Effector memory CD8-positive, alpha-beta T cell (primary cell): Measurements from ENCODE around the gene C8B.

Experiments used
- ATAC-seq: fragments of 150-1000 bp; cut with Tn5 transposase; replicated peaks from 2 replicates; pipeline ENCODE4 v1.10.0; 2021; ENCODE audit warnings: mild to moderate bottlenecking, moderate library complexity
- DNase-seq, 3 experiments: peaks; one replicate each; pipeline ENCODE4 v3.0.0; 2021
- H3K27ac Mint-ChIP-seq, 2 donors: one replicate each; pipeline ENCODE4 v1.8.0; 2022; ENCODE audit warnings: mild to moderate bottlenecking in 2 of 2, mixed read lengths in 2 of 2, moderate library complexity in 2 of 2
- H3K27me3 Mint-ChIP-seq, 2 donors: one replicate each; pipeline ENCODE4 v1.8.0; 2022; ENCODE audit warnings: mixed read lengths in 2 of 2
- H3K36me3 Mint-ChIP-seq: one replicate; pipeline ENCODE4 v1.8.0; 2022; ENCODE audit warnings: mild to moderate bottlenecking, moderate library complexity, mixed read lengths; ENCODE audit not compliant: insufficient read depth
- H3K4me1 Mint-ChIP-seq, 2 donors: one replicate each; pipeline ENCODE4 v1.8.0; 2022; ENCODE audit warnings: low read depth in 2 of 2, mixed read lengths in 2 of 2
- H3K4me3 Mint-ChIP-seq, 2 donors: one replicate each; pipeline ENCODE4 v1.8.0; 2022; ENCODE audit warnings: mild to moderate bottlenecking in 2 of 2, mixed read lengths in 2 of 2, moderate library complexity in 2 of 2
- H3K9me3 Mint-ChIP-seq, 2 donors: one replicate each; pipeline ENCODE4 v1.8.0; 2022; ENCODE audit warnings: mixed read lengths in 2 of 2

Gene C8B

DNA sequence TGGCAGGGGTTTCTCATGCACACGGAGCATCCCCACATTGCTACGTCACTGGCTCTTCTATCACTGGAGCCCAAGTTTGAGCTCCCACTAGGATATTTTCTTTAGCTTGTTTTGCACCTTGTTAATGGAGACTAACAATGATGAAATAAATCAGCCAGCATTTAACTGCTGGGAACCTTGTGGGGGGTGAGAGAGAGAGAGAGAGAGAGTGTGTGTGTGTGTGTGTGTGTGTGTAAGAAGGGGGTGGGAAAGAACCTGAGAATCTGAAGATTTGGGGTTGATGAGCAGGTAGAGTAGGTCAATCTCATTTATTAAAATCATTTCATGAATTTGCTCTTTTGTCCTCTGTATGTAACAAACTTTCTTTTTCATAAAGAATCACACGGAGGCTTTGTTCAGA, 624 bp downstream of the C8B start:
- Mint-ChIP-seq H3K4me3 (no peak overlapping the region), H3K27ac (no peak overlapping the region), H3K9me3 (peaks cover 0 to 1% of the 10 kb centered on the region in 2 donors), H3K4me1 (no peaks in the 10 kb centered on the region), H3K27me3 (peaks cover 0 to 9% of the 10 kb centered on the region in 2 donors), H3K36me3 (no peaks in the 10 kb centered on the region)
- DNase-seq: no peak
- ATAC-seq: no peak

DNA sequence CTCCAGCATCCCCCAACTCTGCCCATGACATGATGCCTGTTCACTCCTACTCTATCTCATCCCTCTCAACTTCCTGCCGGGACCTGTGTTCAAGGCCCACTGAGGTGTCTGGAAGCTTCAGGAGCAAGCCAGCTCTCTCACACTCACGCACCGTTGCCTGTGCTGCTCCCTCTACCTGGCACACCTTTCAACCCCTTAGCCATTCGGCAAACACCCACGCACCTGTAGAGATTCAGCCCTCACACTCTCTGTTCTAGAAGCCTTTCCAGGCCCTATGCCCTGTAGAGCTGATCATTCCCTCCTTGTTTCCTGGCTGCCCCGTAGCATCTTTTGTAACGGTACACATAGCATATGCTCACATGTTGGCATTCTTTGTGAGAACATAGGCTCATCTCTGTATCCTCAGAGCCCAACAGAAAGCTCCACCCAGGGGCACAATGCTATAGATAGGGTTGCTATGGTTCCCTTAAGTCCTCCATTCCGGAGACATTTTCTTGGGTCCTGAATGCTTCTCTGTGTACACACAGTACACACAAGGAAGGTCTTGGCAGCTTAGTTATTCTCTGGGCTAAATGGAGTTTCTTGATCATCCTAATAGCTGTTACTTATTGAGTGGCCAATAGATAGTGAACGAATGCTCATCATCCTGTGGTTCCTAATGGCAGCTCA, 1.3 kb downstream of the C8B start:
- DNase-seq (no peak), ATAC-seq (no peak)
- Mint-ChIP-seq H3K4me3 (no peak overlapping the region), H3K36me3 (no peaks in the 10 kb centered on the region), H3K27ac (no peak overlapping the region), H3K9me3 (no peaks in the 10 kb centered on the region), H3K4me1 (no peaks in the 10 kb centered on the region), H3K27me3 (peaks cover 0 to 9% of the 10 kb centered on the region in 2 donors)

DNA sequence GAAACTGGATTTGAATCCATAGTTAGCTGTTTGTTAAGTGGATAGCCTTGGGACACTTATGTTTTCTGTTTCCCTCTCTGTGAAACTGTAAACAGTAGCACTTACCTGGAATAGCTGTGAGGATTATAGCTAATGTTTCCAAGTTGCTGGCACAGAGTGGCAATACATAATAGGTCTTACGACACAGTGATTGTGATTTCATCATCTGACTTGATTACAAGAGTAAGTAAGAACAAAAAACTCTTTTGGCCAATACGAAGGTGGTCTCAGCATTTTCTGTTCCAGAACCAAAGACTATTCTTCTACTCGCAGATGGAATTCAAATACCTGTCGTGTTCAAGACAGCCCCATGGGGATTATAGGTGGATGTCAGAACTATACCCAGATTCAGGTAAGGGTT, 2.1 kb downstream of the C8B start:
- ATAC-seq (no peak), DNase-seq (no peak)
- Mint-ChIP-seq H3K4me3 (no peak overlapping the region), H3K27me3 (peaks cover 0 to 9% of the 10 kb centered on the region in 2 donors), H3K4me1 (no peaks in the 10 kb centered on the region), H3K36me3 (no peaks in the 10 kb centered on the region), H3K27ac (no peak overlapping the region), H3K9me3 (no peaks in the 10 kb centered on the region)

DNA sequence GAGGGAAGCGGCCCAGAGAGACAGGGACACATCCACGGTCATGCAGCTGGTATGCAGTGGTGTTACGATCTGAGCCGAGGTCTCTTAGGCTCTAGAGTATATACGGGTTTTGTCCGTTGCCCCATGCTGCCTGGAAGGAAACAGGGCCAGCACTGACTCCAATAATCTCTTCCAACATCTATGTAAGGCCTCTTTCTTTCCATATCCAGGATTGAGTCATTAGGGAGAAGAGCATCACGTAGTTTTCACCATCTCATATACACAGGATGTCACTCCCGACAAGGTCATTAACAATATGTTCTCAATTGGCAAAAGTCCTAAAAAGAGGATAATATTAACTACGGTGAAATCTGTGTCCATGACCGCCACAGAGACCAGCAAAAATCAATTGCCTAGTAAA, 4.4 kb downstream of the C8B start:
- Mint-ChIP-seq H3K4me3 (no peak overlapping the region), H3K27me3 (peaks cover 9% of the 10 kb centered on the region in 2 donors), H3K9me3 (peaks cover 0 to 2% of the 10 kb centered on the region in 2 donors), H3K4me1 (no peaks in the 10 kb centered on the region), H3K27ac (no peak overlapping the region), H3K36me3 (no peaks in the 10 kb centered on the region)
- DNase-seq (no peak), ATAC-seq (no peak)

DNA sequence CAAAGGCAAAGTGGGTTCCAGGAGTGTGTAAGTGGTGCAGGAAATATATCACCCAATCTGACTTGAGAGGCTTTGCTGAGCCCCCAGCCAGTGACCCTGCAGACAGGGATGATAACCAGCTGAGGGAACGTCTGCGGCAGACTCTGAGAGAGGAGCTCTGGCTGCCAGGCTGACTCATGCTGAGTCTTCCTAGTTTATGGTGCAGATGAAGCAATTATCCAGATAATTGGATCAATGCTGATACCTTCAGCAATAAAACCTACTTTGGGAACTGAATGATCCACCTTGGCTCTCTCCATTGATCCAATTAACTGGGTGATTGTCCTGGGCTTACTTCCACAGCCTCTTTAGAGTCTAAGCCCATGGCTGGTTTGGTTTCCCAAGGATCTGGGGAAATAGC, 7.3 kb downstream of the C8B start:
- Mint-ChIP-seq H3K27ac (no peak overlapping the region), H3K4me1 (no peaks in the 10 kb centered on the region), H3K4me3 (no peak overlapping the region), H3K9me3 (peaks cover 0 to 2% of the 10 kb centered on the region in 2 donors), H3K36me3 (no peaks in the 10 kb centered on the region), H3K27me3 (peaks cover 9 to 12% of the 10 kb centered on the region in 2 donors)
- no peak for DNase-seq
- ATAC-seq: no peak

DNA sequence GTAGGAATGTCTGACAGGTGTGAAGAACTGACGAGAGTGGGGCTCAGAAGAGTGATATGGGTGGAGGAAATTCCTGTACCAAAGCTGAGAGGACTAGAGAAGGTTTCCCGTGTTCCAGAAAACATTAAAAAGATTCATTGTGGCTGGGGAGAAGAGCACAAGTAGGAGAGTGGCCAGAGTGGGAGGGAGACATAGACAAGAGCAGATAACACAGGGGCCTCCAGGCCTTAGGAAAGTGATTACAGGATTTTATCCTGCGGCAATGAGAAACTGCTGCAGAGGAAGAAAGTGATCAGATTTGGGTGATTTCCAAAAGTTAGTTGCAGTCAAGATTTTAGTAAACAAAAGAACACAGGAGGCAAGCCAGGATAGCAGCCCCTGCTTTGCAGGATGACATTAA, 7.9 kb downstream of the C8B start:
- no peak for ATAC-seq
- H3K36me3 Mint-ChIP-seq: no peaks in the 10 kb centered on the region
- no peaks in the 10 kb centered on the region for H3K4me1 Mint-ChIP-seq
- H3K27ac Mint-ChIP-seq: no peak overlapping the region
- DNase-seq: no peak
- H3K4me3 Mint-ChIP-seq: no peak overlapping the region
- H3K9me3 Mint-ChIP-seq: peaks cover 0 to 2% of the 10 kb centered on the region in 2 donors
- H3K27me3 Mint-ChIP-seq: peaks cover 9 to 12% of the 10 kb centered on the region in 2 donors

DNA sequence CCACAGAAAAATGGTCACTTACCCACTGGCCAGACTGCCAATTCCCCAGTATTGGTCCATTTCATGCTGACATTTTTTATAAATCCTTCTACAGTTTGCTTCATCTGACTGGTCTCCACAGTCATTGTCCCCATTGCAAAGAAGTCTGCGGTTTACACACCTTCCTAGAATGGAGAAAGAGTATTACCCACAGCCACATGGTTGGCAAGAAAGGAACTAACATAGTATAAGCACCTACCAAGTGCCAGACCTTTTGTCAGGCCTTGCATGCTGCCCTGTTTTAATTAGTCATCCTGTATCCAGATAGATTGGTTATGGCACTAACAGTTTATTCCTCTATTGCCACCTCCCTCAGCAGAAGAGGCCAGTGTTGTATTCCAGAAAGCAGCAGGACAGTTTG, 11.2 kb downstream of the C8B start:
- H3K9me3 Mint-ChIP-seq: peaks cover 0 to 2% of the 10 kb centered on the region in 2 donors
- H3K27me3 Mint-ChIP-seq: peaks cover 9 to 12% of the 10 kb centered on the region in 2 donors
- no peak for ATAC-seq
- no peak for DNase-seq
- no peak overlapping the region for H3K4me3 Mint-ChIP-seq
- no peaks in the 10 kb centered on the region for H3K36me3 Mint-ChIP-seq
- no peaks in the 10 kb centered on the region for H3K4me1 Mint-ChIP-seq
- no peak overlapping the region for H3K27ac Mint-ChIP-seq

DNA sequence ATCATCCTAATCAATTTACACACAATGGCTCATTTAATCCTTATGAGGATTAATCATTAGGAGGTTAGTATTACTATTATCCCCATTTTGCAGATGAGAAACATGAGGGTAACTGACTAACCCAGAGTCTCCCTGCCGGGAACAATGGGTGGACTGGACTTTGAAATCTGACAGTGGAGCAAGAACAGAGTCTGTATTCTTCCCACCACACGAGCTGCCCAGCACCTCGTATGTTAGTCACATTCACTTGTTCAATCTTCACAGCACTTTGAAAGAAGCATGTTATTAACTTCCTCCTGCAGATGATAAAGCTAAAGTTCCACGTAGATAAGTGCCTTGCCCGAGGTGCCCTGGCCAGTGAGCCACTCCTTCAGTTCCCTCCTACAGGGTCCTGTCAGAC, 12.4 kb downstream of the C8B start:
- DNase-seq (no peak), ATAC-seq (no peak)
- Mint-ChIP-seq H3K27me3 (peaks cover 9 to 12% of the 10 kb centered on the region in 2 donors), H3K9me3 (peaks cover 0 to 2% of the 10 kb centered on the region in 2 donors), H3K4me1 (no peaks in the 10 kb centered on the region), H3K36me3 (no peaks in the 10 kb centered on the region), H3K4me3 (no peak overlapping the region), H3K27ac (no peak overlapping the region)

DNA sequence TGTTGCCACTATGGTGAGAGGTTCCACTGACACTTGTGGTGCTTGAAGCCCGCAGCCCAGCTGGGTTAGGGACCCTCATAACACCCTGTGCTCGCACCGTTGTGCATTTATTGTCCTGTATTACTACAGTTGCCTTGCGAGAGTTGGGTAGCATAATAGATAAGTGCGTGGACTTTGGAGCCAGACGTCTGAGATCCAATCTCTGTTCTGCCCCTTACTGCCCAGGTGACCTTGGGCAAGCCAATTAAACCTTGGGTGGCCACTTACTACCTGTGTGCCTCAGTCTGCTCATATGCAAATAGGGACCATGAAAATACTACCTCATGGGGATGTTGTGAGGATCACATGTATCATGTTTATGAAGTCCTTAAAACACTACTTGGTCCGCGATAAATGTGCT, 13.3 kb downstream of the C8B start:
- Mint-ChIP-seq H3K9me3 (no peaks in the 10 kb centered on the region), H3K27me3 (peaks cover 2 to 12% of the 10 kb centered on the region in 2 donors), H3K27ac (no peak overlapping the region), H3K36me3 (no peaks in the 10 kb centered on the region), H3K4me1 (no peaks in the 10 kb centered on the region), H3K4me3 (no peak overlapping the region)
- DNase-seq: no peak
- no peak for ATAC-seq

DNA sequence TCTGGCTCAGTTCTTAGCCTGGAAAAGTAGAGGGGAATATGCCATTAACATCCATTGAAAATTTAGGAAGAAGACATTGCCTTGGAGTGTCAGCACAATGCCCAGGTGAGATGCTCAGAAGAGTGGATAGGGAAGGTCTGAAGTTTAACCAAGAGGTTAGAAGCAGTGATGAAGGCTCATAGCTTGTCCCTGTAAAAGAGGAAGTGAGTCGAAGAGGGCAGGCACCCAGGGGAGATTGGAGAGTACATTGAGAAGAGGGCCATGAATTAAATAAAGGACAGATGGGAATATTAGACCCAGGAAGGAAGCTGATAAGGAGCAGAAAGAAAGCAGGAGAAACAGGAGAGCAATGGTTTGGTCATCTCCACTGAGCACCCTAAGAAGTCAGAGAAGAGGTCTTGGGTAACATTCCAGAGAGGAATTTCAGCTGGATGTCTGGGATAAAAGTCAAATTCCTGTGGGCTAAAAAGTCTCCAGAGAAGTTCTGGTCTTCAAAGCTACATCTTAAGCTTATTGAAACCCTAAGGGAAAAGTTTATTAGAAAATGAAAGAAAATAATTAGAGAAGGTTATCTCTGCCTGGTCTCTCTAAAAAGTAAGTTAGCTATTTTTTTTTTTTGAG, 17.3 kb downstream of the C8B start:
- no peaks in the 10 kb centered on the region for H3K4me1 Mint-ChIP-seq
- DNase-seq: no peak

DNA sequence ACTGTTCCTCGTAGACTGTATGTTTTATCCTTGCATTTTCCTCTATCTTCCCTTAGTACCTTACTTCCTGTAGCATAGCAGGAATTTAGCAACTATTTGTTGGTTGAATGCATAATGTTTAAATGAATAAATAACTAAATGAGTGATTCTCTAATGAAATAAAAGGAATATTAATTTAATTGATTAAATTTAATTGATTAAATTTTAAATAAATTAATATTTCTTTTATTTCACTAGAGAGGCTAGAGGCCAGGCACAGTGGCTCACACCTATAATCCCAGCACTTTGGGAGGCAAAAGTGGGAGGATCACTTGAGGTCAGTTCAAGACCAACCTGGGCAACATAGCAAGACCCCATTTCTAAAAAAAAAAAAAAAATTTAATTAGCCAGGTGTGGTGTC, 25.8 kb downstream of the C8B start:
- H3K4me1 Mint-ChIP-seq: no peaks in the 10 kb centered on the region
- no peaks in the 10 kb centered on the region for H3K9me3 Mint-ChIP-seq
- ATAC-seq (no peak), DNase-seq (no peak)
- H3K27ac Mint-ChIP-seq: no peak overlapping the region
- peaks cover 0 to 7% of the 10 kb centered on the region in 2 donors for H3K27me3 Mint-ChIP-seq
- H3K4me3 Mint-ChIP-seq: no peak overlapping the region
- no peaks in the 10 kb centered on the region for H3K36me3 Mint-ChIP-seq

More for the DNA sequence above, 17.3 kb downstream of the C8B start:
- Mint-ChIP-seq H3K27ac (no peak overlapping the region), H3K27me3 (peaks cover 0 to under 1% of the 10 kb centered on the region in 2 donors), H3K9me3 (no peaks in the 10 kb centered on the region), H3K36me3 (no peaks in the 10 kb centered on the region), H3K4me3 (no peak overlapping the region)
- no peak for ATAC-seq

DNA sequence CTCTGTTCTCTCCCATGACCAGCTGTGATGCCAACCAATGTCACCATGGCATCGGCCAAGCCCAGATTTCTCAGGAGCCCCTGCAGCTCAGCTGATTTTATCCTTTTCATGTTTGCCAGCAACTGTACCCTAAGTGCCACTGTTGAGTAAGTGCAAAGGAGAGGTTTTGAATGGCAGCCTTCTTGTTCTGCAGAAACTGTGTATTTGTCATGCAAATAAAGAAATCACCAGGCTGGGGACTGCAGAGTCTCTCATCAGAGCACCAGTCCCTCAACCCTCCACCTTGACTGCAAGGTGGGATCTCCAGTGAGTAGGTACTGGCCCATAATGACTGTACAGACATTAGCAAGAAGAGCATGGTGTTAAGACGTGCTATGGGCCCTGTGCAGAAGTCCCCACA, 26.6 kb downstream of the C8B start:
- Mint-ChIP-seq H3K27ac (no peak overlapping the region), H3K4me3 (no peak overlapping the region), H3K36me3 (no peaks in the 10 kb centered on the region), H3K9me3 (no peaks in the 10 kb centered on the region), H3K4me1 (no peaks in the 10 kb centered on the region), H3K27me3 (peaks cover 0 to 7% of the 10 kb centered on the region in 2 donors)
- DNase-seq: no peak
- ATAC-seq: no peak

DNA sequence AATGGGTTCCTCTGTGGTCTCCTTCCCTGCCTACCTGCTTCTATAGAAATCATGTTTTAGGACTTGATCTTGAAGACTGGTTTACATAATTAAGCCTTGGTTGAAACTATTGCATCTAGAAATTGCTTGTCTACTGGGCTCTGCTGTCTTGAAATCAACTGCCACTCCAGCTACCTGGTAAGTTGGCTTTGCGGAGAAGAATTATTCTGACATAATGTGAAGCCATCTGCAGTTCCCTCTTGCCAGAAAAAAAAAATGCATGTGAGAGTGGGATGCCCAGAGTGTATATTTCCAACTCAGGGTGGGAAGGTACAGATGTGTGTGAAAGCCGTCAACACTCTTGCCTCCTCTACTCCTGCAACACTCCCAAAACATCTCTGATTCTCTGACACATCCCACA, 27.2 kb downstream of the C8B start:
- peaks cover 0 to 7% of the 10 kb centered on the region in 2 donors for H3K27me3 Mint-ChIP-seq
- no peaks in the 10 kb centered on the region for H3K36me3 Mint-ChIP-seq
- no peaks in the 10 kb centered on the region for H3K9me3 Mint-ChIP-seq
- H3K27ac Mint-ChIP-seq: no peak overlapping the region
- ATAC-seq: no peak
- H3K4me1 Mint-ChIP-seq: no peaks in the 10 kb centered on the region
- no peak for DNase-seq
- H3K4me3 Mint-ChIP-seq: no peak overlapping the region

DNA sequence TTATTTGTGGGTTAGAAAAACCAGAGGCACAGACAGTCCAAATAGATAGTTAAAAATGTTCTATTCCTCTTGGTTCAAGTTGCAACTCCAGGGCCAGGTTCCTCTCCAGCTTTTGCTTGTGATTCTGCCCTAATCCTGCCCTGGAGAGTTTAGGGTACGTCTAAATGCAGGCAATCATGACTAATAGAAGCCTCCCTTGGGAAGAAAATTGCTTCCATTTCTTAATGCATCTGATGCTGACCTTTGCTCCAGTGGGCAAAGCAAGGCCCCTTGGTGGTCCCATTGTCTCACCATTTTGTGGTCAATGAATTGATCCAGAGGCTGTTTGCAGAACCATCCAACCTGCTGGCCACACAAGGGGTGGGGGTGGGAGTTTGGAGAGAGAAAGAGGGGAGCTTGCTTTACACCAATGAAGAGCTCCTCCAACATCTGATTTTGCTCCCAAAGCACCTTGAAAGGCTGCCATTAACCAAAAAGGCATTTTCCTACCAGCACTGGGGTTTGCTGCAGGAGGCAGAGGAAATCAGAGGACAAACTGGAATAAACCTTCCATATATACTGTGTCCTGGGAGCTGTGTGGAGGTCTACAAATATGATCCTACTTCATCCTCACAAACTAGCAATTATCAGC, 31.3 kb downstream of the C8B start:
- DNase-seq: no peak
- Mint-ChIP-seq H3K4me1 (no peaks in the 10 kb centered on the region), H3K4me3 (no peak overlapping the region), H3K27me3 (peaks cover 0 to 7% of the 10 kb centered on the region in 2 donors), H3K27ac (no peak overlapping the region), H3K9me3 (peaks cover 2 to 7% of the 10 kb centered on the region in 2 donors), H3K36me3 (no peaks in the 10 kb centered on the region)
- no peak for ATAC-seq
